ENCODE data around the gene CASZ1.

DNA sequence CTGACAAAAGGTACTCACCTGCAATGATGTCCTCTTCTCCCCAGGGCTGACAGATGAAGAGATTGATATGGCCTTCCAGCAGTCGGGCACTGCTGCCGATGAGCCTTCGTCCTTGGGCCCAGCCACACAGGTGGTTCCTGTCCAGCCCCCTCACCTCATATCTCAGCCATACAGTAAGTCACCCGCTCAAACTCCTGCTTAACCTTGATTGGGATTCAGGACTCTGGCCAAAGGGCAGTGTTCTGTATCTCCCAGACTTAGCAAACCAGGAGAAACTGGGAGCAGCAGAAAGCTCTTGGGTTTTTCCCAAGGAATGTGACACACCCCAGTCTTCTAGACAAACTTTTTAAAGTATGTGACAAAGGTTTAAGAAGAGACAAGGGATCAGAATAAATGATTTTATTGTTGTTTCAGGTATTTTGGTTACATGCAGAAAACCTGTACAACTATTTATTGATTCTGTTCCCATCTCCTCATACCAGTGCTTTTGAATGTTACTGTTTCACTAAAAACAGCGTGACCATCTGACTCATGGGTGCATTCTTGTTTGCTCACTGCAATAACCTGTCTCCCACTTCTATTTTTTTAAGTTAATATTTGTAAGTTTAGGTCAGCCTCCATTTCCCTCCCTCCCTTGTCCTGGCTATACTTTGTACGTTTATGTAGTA, 197.1 kb downstream of the CASZ1 start:
- TF ChIP-seq POLR2A (IDR thresholded peaks at IDR 0.05), result no peak
- TF ChIP-seq, protein P1, sequence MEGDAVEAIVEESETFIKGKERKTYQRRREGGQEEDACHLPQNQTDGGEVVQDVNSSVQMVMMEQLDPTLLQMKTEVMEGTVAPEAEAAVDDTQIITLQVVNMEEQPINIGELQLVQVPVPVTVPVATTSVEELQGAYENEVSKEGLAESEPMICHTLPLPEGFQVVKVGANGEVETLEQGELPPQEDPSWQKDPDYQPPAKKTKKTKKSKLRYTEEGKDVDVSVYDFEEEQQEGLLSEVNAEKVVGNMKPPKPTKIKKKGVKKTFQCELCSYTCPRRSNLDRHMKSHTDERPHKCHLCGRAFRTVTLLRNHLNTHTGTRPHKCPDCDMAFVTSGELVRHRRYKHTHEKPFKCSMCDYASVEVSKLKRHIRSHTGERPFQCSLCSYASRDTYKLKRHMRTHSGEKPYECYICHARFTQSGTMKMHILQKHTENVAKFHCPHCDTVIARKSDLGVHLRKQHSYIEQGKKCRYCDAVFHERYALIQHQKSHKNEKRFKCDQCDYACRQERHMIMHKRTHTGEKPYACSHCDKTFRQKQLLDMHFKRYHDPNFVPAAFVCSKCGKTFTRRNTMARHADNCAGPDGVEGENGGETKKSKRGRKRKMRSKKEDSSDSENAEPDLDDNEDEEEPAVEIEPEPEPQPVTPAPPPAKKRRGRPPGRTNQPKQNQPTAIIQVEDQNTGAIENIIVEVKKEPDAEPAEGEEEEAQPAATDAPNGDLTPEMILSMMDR (IDR thresholded peaks at IDR 0.05), result no peak

Measured in esophagus squamous epithelium (tissue), 4 donors.